OCI-M2 (cell line): ENCODE data around the gene CLCN6.
"Not testable (repeated sequence)": the region's sequence is repeated elsewhere in the genome, so short reads cannot be mapped to it uniquely, and the experiment has no call there.

ENCODE experiments used
- DNase-seq: peaks from one replicate; lab custom pipeline; 2025; ENCODE audit not compliant: unreplicated experiment; lab: John Stamatoyannopoulos, UW

Gene CLCN6

GRCh38 chr1:11793819-11794218, 12.2 kb upstream of the CLCN6 start:
- no peak for DNase-seq

GRCh38 chr1:11794446-11795237, 11.3 kb upstream of the CLCN6 start:
- no peak for DNase-seq

GRCh38 chr1:11795238-11795890, 10.6 kb upstream of the CLCN6 start:
- no peak for DNase-seq

- no peak for DNase-seq
These were observed 9.8 kb upstream of the CLCN6 start for GRCh38 chr1:11796036-11796828.

- peak; percentile 64 for DNase-seq
These were observed 8.3 kb upstream of the CLCN6 start for GRCh38 chr1:11797525-11798216.

- DNase-seq = no peak
These were observed 6.9 kb upstream of the CLCN6 start for GRCh38 chr1:11799099-11799498.

GRCh38 chr1:11799896-11800295, 6.1 kb upstream of the CLCN6 start:
- DNase-seq = no peak

- DNase-seq = no peak
These were observed 5.6 kb upstream of the CLCN6 start for GRCh38 chr1:11800391-11800755.

- no peak for DNase-seq
These were observed 5.1 kb upstream of the CLCN6 start for GRCh38 chr1:11800756-11801433.

- no peak for DNase-seq
These were observed 3.4 kb upstream of the CLCN6 start for GRCh38 chr1:11802616-11802972.

- DNase-seq = peak; percentile 68
These were observed 2.8 kb upstream of the CLCN6 start for GRCh38 chr1:11802973-11803885.

GRCh38 chr1:11803924-11804665, 1.9 kb upstream of the CLCN6 start:
- not testable (repeated sequence) for DNase-seq

GRCh38 chr1:11804666-11805421, 1.1 kb upstream of the CLCN6 start:
- DNase-seq = no peak

GRCh38 chr1:11806307-11806936, 431 bp downstream of the CLCN6 start:
- DNase-seq = no peak

GRCh38 chr1:11807133-11807532, 1.1 kb downstream of the CLCN6 start:
- no peak for DNase-seq

GRCh38 chr1:11813021-11813420, 7.0 kb downstream of the CLCN6 start:
- DNase-seq = no peak

- no peak for DNase-seq
These were observed 11.2 kb downstream of the CLCN6 start for GRCh38 chr1:11817192-11817591.

- no peak for DNase-seq
These were observed 16.1 kb downstream of the CLCN6 start for GRCh38 chr1:11822091-11822490.
